HG02885 (cell line): ENCODE measurements around the gene STK10.
"Not testable (repeated sequence)": the region's sequence is repeated elsewhere in the genome, so short reads cannot be mapped to it uniquely, and the experiment has no call there.

ENCODE experiments used
- ATAC-seq: cut with Tn5 transposase; IDR thresholded peaks from one replicate; pipeline ENCODE4 v1.9.1; 2021; ENCODE audit warnings: mild to moderate bottlenecking; ENCODE audit not compliant: unreplicated experiment, poor library complexity

The STK10 gene

DNA sequence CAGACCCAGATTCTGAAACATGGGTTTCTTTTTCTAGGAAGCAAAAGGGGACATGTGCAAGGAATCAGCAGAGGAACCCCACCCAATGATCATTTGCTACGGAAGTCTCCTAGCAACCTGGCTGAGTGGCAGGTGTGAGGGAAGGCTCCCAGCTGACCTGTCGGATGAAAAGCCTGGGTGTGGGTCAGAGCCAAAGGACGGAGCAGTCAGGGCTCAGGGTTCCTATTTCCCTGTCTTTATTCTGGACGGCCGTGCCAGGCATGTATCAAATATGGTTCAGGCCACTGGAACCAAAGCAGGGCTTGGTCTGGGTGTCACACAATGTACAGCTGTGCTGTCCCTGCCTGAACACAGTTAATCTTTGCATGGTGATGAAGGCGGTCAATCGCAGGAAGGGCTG lies 20.1 kb downstream of the STK10 start:
- ATAC-seq, result no peak

- ATAC-seq, result no peak
These were observed 21.8 kb downstream of the STK10 start for GRCh38 chr5:172166030-172166826.

DNA sequence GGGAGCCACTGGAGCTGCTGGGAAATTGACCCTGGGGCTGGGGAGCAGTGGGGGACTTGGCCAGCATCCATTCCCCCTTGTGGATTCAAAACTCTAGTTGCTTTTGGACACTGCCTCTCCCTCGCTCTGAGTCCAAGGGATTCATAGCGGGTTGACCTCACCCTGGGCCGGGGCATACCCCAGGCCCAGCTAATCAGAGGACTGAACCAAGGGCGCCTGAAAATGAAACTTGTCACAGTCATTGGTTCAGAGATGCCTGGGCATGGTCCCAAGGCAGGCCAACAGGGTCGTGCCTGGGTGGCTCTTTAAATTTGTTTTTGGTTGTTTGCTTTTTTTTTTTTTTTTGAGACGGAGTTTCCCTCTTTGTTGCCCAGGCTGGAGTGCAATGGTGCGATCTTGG lies 22.6 kb downstream of the STK10 start:
- peak; percentile 51 for ATAC-seq

DNA sequence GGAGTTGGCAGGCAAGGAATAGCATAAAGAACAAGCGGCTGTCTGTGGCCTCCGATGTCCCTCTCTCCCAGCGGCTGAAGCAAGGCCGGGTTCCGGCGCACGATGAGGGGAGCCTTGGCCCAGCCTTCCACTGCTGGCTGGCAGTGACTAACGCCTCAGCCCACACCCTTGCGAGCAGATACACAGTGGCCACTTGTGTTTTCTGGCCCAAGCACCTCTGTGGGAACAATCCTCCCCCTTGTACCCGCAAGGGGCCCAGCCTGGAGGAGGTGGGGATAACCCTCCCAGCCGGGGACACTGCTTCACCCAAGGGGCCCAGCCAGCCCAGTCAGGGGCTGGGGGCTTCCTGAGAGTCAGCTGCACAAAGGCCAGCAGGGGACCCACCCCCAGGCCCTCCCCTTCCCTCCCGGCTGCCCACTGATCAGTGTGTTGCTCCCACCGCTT lies 23.2 kb downstream of the STK10 start:
- ATAC-seq, result no peak

GRCh38 chr5:172163346-172163745 lies 24.7 kb downstream of the STK10 start:
- ATAC-seq, result no peak

GRCh38 chr5:172162987-172163343 lies 25.1 kb downstream of the STK10 start:
- no peak for ATAC-seq

- ATAC-seq, result no peak
These were observed 25.6 kb downstream of the STK10 start for GRCh38 chr5:172162323-172162986.

DNA sequence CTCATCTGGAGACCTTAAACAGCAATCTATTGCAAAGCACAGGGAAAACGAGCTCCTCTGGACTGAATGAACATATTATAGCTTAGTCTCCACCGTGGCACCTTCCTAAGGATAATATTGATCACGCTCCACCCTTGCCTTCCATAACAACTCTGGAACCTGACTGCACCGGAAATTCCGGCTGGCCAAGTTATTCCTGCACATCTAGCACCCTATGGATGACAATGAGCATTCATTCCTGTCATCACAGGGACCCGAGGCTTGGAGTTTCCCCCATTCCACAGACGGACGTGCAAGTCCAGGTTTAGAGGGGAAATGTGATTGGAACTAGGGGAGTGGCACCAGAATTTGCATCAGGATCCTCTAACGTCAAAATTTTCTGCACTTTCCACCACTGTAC lies 27.5 kb downstream of the STK10 start:
- no peak for ATAC-seq

DNA sequence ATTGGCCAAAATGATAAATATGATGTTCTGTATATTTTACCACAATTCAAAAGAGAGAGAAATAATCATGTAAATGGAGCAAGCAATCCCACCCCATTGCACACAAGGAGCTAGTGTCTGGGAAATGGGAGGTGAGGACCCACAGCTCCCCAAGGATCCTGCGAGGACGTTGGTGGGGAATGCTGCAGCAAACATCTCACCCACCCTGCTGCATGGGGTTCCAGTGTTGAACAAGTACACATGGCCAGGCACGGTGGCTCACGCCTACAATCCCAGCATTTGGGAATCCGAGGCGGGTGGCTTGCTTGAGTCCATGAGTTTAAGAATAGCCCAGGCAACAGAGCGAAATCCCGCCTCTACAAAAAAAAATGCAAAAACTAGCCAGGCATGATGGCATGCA lies 29.0 kb downstream of the STK10 start:
- no peak for ATAC-seq

DNA sequence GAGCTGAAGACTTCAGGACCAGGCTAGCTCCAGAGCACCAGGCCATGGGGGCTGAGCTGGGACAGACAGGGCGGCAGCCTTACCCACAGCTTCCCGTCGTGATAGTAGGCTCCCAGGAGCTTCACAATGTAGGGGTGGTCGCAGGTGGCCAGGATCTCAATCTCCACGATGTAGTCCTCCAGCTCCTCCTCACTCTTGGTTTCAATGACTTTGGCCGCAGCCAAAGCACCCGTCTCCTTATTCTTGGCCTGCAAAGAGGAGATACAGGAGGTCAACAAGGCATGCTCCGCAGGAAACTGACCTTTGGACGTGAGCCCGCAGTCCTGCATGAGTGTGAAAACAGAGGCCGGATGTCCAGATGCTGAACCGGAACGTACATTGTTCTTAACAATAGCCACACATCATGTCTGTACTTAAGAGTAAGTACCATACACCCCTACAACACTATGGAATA lies 31.5 kb downstream of the STK10 start:
- ATAC-seq, result no peak

- not testable (repeated sequence) for ATAC-seq
These were observed 32.9 kb downstream of the STK10 start for GRCh38 chr5:172155101-172155500.

GRCh38 chr5:172153695-172154094 lies 34.3 kb downstream of the STK10 start:
- ATAC-seq, result no peak

- ATAC-seq, result no peak
These were observed 36.3 kb downstream of the STK10 start for GRCh38 chr5:172151661-172152210.

DNA sequence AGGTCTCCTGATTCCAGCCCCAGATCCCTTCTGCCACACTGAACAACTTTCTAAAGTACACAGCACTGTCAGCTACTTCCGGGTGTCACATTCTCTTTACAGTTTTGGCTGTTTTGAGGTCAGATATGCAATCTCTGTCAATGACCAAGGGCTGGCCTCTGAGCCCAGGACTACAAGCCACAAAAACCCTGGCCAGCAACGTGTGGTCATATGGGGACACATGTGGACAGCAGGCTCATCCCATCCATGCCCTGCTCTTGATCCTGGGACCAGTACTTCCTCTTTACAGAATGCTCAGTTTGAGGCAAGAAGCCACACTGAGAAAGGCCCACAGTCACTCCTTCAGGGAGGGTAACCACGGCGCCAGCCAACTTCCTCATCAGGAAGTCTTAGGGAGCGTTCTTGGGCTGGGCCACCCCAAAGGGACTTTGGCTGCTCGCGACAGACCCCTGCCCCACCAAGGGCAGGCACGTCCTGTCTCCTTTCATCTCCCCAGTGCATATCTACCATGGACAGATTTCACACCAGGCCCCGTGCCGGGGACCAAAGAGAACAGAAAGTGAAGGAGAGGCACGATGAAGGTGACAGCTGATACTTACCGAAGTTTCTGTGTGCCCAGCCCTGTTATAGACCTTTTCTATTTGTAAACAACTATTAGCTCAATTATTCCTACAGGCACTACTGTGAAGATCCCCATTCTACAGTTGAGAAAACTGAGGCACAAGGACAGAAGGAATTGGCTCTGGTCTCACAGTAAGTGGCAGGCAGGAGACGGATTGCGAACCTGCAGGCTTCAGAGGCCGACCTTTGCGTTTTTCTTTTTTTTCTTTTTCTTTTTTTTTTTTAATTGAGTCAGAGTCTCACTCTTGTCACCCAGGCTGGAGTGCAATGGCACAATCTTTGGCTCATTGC lies 37.3 kb downstream of the STK10 start:
- peak; percentile 70 for ATAC-seq

- ATAC-seq, result not testable (repeated sequence)
These were observed 38.5 kb downstream of the STK10 start for GRCh38 chr5:172149481-172149880.

- no peak for ATAC-seq
These were observed 39.0 kb downstream of the STK10 start for GRCh38 chr5:172149073-172149472.

DNA sequence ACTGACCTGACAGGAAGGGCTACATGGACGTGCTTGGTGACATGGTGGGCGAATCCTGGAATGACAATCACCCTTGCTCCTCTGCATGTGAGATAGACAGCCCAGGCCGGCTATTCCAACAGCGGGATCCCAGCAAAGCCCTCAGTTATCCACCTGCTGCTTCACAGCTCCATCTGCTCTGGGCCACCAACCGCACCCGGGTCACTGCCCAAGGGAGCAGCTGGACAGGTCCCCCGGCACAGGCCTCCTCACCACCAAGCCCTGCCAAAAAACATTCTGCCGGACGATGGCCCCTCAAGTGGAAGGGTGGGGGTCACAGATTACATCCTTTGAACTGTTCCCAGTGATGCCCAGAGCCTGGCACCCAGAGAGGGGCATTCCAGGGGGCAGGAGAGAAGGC lies 39.6 kb downstream of the STK10 start:
- ATAC-seq, result no peak

DNA sequence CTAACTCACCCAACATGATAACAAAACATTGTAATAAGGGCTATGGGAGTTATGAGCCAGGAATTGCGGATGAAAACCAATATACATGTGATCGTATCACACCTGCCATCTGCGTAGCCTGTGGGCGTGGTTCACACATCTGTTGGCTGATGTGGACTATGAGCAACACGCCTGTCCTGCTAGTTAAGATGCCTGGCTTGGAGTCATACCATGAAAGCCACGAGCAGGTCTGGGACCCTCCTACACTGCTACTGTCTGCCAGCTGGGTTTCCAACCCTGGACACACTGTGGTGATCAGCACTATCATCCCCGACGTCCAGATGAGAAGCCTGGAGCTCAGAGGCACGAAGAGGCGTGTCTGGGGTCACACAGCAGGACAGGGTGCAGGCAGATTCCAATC lies 40.2 kb downstream of the STK10 start:
- ATAC-seq, result no peak

DNA sequence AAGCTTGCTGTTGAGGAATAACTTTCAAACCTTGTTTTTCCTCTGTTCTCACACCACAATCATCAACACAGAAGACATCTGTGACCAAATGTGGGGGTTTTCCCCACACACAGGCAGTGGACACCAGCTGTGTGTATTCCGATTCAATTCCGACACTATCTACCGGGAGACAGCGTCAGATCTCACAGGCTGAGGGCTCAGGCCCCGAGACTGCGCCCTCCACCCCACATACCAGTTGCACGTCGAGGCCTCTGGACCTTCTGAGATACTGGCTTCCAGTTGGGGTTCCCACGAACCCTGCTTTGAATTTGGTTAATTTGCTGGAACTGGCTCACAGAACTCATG lies 41.3 kb downstream of the STK10 start:
- ATAC-seq, result no peak

DNA sequence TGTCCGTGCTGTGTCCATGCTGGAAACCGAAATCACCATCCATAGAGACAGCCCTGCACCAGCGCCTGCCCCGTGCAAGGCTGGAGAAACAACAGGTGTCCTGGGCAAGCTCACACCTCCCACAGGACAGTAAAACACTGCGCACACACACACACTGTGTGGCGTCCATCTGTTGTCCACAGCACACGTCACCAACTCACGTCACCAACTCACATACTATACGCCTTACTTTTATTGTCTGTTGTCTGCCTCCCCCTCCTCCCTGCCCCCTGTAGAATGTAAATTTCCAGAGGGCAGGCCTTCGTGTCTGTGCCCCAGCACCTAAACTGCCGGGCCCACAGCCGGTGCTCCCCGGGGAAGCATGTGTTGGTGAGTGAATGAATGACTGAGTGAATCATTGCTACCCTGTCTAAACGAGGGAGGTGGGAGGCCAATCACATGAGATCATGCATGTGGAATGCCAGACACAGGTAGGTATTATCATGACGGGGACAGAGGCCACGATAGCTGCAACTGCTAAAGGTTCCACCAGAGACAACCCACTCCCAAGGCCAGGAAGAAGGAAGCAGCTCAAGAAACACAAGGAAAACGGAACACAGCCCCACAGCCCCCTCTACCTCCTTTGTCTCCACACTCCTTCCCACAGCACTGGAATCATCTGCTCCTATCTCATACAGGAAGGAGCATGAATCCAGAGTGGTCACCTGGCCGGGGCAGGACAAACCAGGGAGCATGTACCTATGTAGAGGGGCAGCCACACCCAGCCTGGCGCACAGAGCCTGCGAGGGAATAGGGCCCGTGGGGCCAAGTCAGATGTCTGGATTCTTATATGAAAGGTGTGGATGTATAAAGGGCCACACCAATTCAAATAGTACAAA lies 41.9 kb downstream of the STK10 start:
- ATAC-seq, result no peak
